ENCODE measurements around the gene ANKRD33B.

GRCh38 chr5:10673407-10673806, 109.5 kb downstream of the ANKRD33B start:
- TF ChIP-seq, protein P1, sequence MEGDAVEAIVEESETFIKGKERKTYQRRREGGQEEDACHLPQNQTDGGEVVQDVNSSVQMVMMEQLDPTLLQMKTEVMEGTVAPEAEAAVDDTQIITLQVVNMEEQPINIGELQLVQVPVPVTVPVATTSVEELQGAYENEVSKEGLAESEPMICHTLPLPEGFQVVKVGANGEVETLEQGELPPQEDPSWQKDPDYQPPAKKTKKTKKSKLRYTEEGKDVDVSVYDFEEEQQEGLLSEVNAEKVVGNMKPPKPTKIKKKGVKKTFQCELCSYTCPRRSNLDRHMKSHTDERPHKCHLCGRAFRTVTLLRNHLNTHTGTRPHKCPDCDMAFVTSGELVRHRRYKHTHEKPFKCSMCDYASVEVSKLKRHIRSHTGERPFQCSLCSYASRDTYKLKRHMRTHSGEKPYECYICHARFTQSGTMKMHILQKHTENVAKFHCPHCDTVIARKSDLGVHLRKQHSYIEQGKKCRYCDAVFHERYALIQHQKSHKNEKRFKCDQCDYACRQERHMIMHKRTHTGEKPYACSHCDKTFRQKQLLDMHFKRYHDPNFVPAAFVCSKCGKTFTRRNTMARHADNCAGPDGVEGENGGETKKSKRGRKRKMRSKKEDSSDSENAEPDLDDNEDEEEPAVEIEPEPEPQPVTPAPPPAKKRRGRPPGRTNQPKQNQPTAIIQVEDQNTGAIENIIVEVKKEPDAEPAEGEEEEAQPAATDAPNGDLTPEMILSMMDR (IDR thresholded peaks at IDR 0.05): no peak
- TF ChIP-seq EZH2phosphoT487 (IDR thresholded peaks at IDR 0.05): no peak

All from neural progenitor cell (in vitro differentiated cells).